ENCODE results near the gene CXCL13.
"Not testable (repeated sequence)": the region's sequence is repeated elsewhere in the genome, so short reads cannot be mapped to it uniquely, and the experiment has no call there.

The CXCL13 gene

GRCh38 chr4:77613267-77613666 lies 7.6 kb downstream of the CXCL13 start:
- no peak for DNase-seq

DNA sequence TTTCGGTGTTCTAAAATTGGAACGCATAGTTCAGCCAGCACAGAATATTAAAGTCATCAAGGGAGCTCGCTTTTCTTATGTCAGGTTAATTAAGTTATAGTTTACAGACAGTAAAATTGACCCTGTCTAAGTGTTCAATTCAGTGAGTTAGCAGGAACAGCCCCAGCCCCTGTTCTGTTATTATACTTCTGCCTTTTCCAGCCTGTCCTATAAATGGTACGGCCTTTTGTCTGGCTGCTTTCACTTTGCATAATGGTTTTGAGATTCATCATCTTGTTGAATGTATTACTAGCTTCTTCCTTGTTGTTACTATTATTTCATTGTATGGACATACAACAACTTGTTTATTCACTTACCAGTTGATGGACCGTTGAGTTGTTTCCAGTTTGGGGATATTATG lies 9.5 kb downstream of the CXCL13 start:
- DNase-seq: no peak

GRCh38 chr4:77617203-77617602 lies 11.6 kb downstream of the CXCL13 start:
- no peak for DNase-seq

DNA sequence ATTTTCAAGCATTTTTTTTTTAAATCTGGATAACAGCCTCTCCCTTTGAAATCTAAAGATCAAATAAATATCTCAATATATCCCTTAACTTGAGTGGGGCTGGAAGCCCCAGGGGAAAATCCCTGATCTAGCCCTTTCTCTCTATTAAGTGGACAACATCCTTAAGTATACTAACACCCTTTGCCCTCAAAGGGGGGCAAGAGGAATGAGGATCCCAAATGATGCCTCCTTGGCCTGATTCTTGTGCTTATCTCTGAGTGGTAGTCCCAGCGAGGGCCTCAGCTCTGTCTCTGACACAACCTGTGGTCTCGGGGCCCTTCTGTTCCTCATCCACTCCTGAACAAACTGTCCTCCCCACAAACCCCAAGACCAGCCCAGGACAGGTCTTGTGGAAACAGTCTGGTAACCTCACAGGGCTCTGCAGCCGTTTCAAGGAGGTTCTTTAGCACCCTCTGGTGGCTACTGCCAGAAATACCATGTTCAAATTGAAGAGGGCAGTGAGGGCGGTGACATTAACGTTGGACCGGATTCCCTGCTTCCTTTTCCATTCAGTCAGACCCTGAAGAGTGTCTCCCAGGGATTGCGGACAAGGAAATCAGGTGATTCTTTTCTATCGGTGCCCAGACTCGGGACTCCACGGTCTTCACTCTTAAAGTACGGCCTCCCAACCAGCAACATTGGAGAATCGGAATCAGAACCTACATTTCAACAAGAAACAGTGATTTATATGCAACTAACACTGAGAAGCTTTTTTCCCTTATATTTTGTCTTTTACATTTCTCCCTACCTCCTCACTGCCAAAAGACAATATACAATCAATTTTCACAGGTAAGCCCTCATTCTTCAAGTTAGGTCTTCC lies 13.0 kb downstream of the CXCL13 start:
- peak; percentile 84 for DNase-seq

GRCh38 chr4:77619408-77619807 lies 13.8 kb downstream of the CXCL13 start:
- peak; percentile 42 for DNase-seq

DNA sequence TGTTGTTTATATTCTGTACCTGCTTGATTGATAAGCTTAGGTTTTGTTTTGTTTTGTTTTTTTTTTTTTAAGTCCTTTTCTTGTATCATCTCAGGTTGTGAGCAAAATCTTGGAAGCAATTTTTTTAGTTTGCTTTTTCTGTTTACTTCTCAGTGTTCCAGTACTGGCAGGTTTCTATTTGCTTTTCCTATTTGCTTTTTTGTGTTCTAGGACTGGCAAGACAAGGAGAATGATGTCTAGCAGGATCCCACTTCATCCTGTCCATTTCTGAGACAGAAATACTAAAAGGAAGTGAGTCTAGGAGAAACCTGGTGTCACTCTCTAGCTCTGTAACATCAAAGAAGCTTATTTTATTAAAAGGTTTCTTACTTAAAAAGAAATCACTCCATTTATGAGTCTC lies 15.6 kb downstream of the CXCL13 start:
- no peak for DNase-seq

- DNase-seq: no peak
Measured at GRCh38 chr4:77623091-77623490, 17.5 kb downstream of the CXCL13 start.

- no peak for DNase-seq
Measured at GRCh38 chr4:77624213-77624612, 18.6 kb downstream of the CXCL13 start.

DNA sequence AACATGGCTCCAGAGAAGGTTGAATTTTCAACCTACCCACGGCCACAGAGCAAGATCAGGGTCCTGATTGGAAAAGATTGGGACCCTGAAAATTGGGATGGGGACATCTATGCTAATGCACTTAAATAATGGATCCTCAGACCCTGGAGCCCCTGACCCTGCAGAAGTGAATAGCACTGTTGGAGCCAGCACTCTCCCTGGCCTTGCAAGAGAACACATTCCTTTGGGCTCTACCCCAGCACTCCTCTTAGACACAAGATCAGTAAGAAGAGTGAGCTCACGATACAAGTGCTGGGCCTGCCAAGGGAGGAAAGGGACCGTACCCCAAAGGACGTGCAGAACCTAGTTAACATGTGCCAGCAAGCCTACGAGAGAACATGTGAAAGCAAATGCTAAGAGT lies 19.9 kb downstream of the CXCL13 start:
- DNase-seq: no peak

DNA sequence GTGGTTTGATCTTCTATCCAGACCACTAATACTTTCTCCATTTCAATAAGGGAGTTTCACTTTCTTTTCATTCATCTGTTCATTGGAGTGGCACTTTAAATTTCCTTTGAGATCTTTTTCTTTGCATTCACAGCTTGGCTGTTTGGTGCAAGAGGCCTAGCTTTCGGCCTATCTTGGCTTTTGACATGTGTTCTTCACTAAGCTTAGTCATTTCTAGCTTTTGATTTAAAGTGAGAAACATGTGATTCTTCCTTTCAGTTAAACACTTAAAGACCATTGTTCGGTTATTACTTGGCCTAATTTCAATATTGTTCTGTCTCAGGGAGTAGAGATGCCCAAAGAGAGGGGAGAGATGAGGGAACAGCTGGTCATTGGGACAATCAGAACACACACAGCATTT lies 24.3 kb downstream of the CXCL13 start:
- no peak for DNase-seq

GRCh38 chr4:77631276-77631675 lies 25.7 kb downstream of the CXCL13 start:
- DNase-seq: no peak

DNA sequence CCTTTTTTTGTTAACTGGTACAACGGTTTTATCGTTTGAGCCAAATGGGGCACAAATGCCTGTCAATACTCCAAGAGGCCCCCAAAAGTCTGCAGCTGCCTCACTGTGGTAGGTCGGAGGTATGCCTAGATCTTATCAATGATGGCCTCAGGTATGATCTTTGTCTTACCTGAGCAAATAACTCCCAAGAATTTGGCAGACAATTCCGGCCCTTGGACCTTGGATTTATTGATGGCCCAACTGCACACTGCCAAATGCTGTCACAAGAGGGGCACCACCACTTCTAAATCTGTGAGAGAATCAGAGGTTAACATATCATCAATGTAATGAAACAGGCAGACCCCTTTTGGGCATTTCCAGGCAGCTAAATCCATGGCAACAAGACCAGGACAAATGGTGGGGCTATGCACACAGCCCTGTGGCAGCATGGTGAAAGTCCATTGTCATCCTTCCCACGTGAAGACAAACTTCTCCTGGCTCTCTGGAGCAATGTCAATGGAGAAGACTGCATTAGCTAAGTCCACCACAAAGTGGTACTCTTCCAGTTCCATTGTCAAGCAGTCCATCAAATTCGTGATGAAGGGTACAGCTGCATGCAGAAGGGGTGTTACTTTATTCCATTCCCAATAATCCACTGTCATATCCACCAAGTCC lies 28.6 kb downstream of the CXCL13 start:
- DNase-seq: no peak

DNA sequence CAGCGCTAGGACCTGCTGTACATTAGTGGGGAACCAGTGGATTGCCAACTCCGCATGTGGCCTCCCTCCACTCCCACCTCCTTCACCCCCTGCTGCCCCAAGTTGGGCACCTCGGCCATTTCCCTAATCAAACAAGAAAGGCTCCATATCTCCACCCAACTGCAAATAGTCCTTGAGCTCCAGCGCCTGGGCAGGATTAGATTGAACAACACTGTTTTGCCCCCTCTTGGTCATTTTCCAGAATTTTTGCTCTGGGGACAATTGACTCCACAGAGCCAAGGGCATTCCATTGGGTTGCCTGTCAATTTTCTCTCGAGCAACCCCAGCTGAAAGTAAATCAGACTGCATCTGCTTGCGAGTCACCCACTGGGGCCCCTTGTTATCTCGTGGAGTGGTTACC lies 29.6 kb downstream of the CXCL13 start:
- no peak for DNase-seq

DNA sequence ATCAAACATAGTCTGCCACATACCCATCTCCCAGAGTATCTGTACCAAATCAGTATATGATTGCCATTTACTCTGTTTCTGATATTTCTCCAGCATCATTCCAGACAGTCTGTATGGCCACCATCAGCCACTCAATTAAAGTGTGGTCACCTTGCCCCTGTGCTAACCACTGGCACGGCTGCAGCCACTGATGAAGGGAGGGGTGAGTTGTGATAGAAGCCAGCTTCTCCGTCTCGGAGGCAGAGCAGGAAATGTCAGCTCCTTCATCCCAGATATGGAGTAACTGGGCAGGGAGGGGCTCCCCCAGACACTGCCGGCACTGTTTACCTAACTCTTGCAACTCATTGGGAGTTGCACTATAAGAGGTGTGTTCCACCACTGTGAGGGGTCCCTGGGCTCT lies 30.3 kb downstream of the CXCL13 start:
- no peak for DNase-seq

DNA sequence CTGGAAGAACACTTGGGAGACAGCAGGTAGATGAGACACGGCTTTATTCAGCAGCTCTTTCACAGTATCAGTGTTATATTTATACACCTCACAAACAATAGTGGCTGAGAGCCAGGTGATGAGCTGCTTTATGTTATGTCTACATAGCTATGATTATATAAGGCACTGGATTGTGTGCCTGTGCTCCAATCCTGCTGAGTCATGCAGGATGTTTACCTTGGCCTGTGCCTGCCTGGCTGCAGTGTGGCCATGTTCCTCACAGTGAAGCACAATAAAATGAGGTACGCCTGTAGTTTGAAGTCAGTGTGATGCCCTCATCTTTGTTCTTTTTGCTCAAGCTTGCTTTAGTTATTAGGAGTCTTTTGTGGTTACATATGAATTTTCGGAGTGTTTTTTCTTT lies 31.3 kb downstream of the CXCL13 start:
- peak; percentile 84 for DNase-seq

DNA sequence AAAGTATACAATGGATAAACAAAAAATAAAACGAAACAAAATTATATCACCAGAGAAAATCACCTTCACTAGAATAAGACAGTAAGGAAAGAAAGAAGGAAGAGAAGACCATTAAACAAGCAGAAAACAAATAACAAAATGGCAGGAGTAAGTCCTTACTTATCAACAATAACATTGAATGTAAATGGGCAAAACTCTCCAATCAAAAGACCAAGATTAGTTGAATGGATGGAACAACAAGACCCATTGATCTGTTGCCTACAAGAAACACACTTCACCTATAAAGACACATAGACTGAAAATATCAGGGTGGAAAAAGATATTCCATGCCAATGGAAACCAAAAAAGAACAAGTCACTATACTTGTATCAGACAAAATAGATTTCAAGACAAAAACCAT lies 38.4 kb downstream of the CXCL13 start:
- DNase-seq: not testable (repeated sequence)

- DNase-seq: no peak
Measured at GRCh38 chr4:77650787-77651186, 45.2 kb downstream of the CXCL13 start.

- DNase-seq: no peak
Measured at GRCh38 chr4:77651820-77652219, 46.2 kb downstream of the CXCL13 start.

- DNase-seq: no peak
Measured at GRCh38 chr4:77652237-77652897, 46.7 kb downstream of the CXCL13 start.

GRCh38 chr4:77653162-77653758 lies 47.6 kb downstream of the CXCL13 start:
- DNase-seq: no peak

DNA sequence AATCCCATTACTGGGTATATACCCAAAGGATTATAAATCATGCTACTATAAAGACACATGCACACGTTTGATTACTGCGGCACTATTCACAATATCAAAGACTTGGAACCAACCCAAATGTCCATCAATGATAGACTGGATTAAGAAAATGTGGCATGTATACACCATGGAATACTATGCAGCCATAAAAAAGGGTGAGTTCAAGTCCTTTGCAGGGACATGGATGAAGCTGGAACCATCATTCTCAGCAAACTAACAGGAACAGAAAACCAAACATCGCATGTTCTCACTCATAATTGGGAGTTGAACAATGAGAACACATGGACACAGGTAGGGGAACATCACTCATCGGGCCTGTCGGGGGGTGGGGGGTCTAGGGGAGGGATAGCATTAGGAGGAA lies 54.7 kb downstream of the CXCL13 start:
- not testable (repeated sequence) for DNase-seq

All from NCI-H2029 treated with DMSO at 0.1 percent for 48 hours (cell line).